DOHH2 (cell line): Measurements from ENCODE around the gene UFM1.
"Not testable (repeated sequence)": the region's sequence is repeated elsewhere in the genome, so short reads cannot be mapped to it uniquely, and the experiment has no call there.

Experiments used
- EZH2phosphoT487 ChIP-seq: fragments of 200-600 bp; sonication (generic); IDR thresholded peaks from 2 replicates; pipeline ENCODE4 v1.6.1; 2017; ENCODE audit warnings: borderline replicate concordance, mild to moderate bottlenecking, antibody characterized with exemption, low read length, moderate library complexity, mixed read lengths
- TF ChIP-seq, protein P1 (sequence below): fragments of 200-600 bp; sonication (generic); IDR thresholded peaks from one replicate; pipeline ENCODE4 v1.5.1; 2014; ENCODE audit warnings: antibody characterized with exemption, mild to moderate bottlenecking, low read depth, low read length; ENCODE audit not compliant: poor library complexity, severe bottlenecking

DNA sequence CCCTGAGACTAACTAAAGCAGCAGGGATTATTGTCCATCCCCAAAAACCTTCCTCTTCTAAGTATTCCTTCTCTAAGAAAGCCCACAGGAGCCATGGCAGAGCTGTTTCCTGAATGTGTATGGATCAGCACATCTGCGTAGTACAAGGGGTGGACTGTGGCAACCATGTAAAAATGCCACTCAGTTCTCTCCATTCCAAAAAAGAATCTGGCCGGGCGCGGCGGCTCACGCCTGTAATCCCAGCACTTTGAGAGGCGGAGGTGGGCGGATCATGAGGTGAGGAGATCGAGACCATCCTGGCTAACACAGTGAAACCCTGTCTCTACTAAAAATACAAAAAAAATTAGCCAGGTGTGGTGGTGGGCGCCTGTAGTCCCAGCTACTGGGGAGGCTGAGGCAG, 38.5 kb upstream of the UFM1 start:
- TF ChIP-seq, protein P1, sequence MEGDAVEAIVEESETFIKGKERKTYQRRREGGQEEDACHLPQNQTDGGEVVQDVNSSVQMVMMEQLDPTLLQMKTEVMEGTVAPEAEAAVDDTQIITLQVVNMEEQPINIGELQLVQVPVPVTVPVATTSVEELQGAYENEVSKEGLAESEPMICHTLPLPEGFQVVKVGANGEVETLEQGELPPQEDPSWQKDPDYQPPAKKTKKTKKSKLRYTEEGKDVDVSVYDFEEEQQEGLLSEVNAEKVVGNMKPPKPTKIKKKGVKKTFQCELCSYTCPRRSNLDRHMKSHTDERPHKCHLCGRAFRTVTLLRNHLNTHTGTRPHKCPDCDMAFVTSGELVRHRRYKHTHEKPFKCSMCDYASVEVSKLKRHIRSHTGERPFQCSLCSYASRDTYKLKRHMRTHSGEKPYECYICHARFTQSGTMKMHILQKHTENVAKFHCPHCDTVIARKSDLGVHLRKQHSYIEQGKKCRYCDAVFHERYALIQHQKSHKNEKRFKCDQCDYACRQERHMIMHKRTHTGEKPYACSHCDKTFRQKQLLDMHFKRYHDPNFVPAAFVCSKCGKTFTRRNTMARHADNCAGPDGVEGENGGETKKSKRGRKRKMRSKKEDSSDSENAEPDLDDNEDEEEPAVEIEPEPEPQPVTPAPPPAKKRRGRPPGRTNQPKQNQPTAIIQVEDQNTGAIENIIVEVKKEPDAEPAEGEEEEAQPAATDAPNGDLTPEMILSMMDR = not testable (repeated sequence)
- not testable (repeated sequence) for TF ChIP-seq EZH2phosphoT487
